Measurements from ENCODE around the gene FBLN1. TPM values are rescaled to one million over a fixed set of nuclear protein-coding genes. Genes with fewer than 3 reads are reported as not detected.

Gene FBLN1
- total and polyA plus RNA-seq, 2 of the 8 experiments (the other 6 are each of a cell fraction or from before 2014, with no cell fraction given) = 159 to 168 TPM

- TF ChIP-seq BACH1 (IDR thresholded peaks at IDR 0.05; ENCODE audit: low read length) (no peak), CTCF (IDR thresholded peaks at IDR 0.05; ENCODE audit: control extremely low read depth in 1 of 3, insufficient read depth in 1 of 3, low read depth in 1 of 3, low read length in 3 of 3) (no peak), GTF2F1 (IDR thresholded peaks at IDR 0.05; ENCODE audit: borderline replicate concordance, low read depth, low read length) (no peak), EP300 (IDR thresholded peaks at IDR 0.05; ENCODE audit: borderline replicate concordance in 1 of 2, low read depth in 2 of 2, low read length in 2 of 2) (no peak), EGR1 (IDR thresholded peaks at IDR 0.05; ENCODE audit: borderline replicate concordance, low read depth, low read length) (no peak), SIN3A (conservative IDR thresholded peaks at IDR 0.05 in 1 of 2, IDR thresholded peaks at IDR 0.05 in 1 of 2; ENCODE audit: low read depth in 1 of 2, low read length in 2 of 2) (no peak)
Measured at GRCh38 chr22:45550891-45551290, 48.2 kb downstream of the FBLN1 start (continued).

Measured in H1 (cell line).